ENCODE results near the gene LAMA5.

- TF ChIP-seq CTCF (IDR thresholded peaks at IDR 0.05; ENCODE audit: insufficient read depth, low read length, poor library complexity, severe bottlenecking) (no peak), EZH2phosphoT487 (conservative IDR thresholded peaks at IDR 0.05; ENCODE audit: low read length) (no peak)
Observed at GRCh38 chr20:62265365-62265764, 101.7 kb downstream of the LAMA5 start.

Measured in SU-DHL-6 (cell line).